ENCODE data around the gene CASQ1.

Gene CASQ1

GRCh38 chr1:160244209-160244608, 53.8 kb downstream of the CASQ1 start:
- no peak for DNase-seq
- H3K27ac ChIP-seq (ENCODE audit: insufficient read depth in 1 of 2, low read depth in 1 of 2, low read length in 2 of 2, poor library complexity in 1 of 2, severe bottlenecking in 2 of 2) = peak overlapping the region in 1 of 2 experiments; percentile 44
- peaks cover 6 to 51% (median 26%) of the 10 kb centered on the region in 4 experiments for H3K36me3 ChIP-seq (ENCODE audit: control insufficient read depth in 4 of 4, insufficient read depth in 4 of 4, low read length in 3 of 4)
- no peak overlapping the region for H3K4me3 ChIP-seq (ENCODE audit: control insufficient read depth in 1 of 7, extremely low read depth in 1 of 7, insufficient read depth in 4 of 7, low read depth in 2 of 7, low read length in 6 of 7)
- no peaks in the 10 kb centered on the region for H3K27me3 ChIP-seq (replicated peaks in 2 of 5; ENCODE audit: control insufficient read depth in 4 of 5, insufficient read depth in 5 of 5, low read length in 4 of 5)
- ChIA-PET POLR2A (no interaction called here), CTCF (interaction anchor here (0.6 to 14.0 kb wide), 8 partner anchors 7 to 133 kb away, joined by 3 to 101 read pairs (median 6); no protein-coding TSS in a partner anchor)
- no CpG with 5 or more reads among the region's 1 CpG for WGBS (ENCODE audit: insufficient coverage)
- no peaks in the 10 kb centered on the region for H3K9me3 ChIP-seq (ENCODE audit: control extremely low read depth in 1 of 5, control insufficient read depth in 4 of 5, insufficient read depth in 2 of 5, low read depth in 1 of 5, low read length in 4 of 5)
- H3K4me1 ChIP-seq (ENCODE audit: control extremely low read depth in 1 of 4, control insufficient read depth in 4 of 4, insufficient read depth in 4 of 4, low read length in 3 of 4) = no peaks in the 10 kb centered on the region

GRCh38 chr1:160245434-160245833, 55.1 kb downstream of the CASQ1 start:
- ChIA-PET POLR2A (no interaction called here), CTCF (interaction anchor here (0.7 to 14.0 kb wide), 6 partner anchors 6 to 145 kb away, joined by 3 to 101 read pairs (median 8); no protein-coding TSS in a partner anchor)
- no peak overlapping the region for H3K27ac ChIP-seq (ENCODE audit: insufficient read depth in 1 of 2, low read depth in 1 of 2, low read length in 2 of 2, poor library complexity in 1 of 2, severe bottlenecking in 2 of 2)
- DNase-seq = no peak
- H3K27me3 ChIP-seq (replicated peaks in 2 of 5; ENCODE audit: control insufficient read depth in 4 of 5, insufficient read depth in 5 of 5, low read length in 4 of 5) = no peaks in the 10 kb centered on the region
- no peaks in the 10 kb centered on the region for H3K4me1 ChIP-seq (ENCODE audit: control extremely low read depth in 1 of 4, control insufficient read depth in 4 of 4, insufficient read depth in 4 of 4, low read length in 3 of 4)
- peaks cover 4 to 39% (median 17%) of the 10 kb centered on the region in 4 experiments for H3K36me3 ChIP-seq (ENCODE audit: control insufficient read depth in 4 of 4, insufficient read depth in 4 of 4, low read length in 3 of 4)
- no peak overlapping the region for H3K4me3 ChIP-seq (ENCODE audit: control insufficient read depth in 1 of 7, extremely low read depth in 1 of 7, insufficient read depth in 4 of 7, low read depth in 2 of 7, low read length in 6 of 7)
- H3K9me3 ChIP-seq (ENCODE audit: control extremely low read depth in 1 of 5, control insufficient read depth in 4 of 5, insufficient read depth in 2 of 5, low read depth in 1 of 5, low read length in 4 of 5) = no peaks in the 10 kb centered on the region
- whole genome bisulfite sequencing (ENCODE audit: insufficient coverage) = no CpG with 5 or more reads among the region's 1 CpG

DNA sequence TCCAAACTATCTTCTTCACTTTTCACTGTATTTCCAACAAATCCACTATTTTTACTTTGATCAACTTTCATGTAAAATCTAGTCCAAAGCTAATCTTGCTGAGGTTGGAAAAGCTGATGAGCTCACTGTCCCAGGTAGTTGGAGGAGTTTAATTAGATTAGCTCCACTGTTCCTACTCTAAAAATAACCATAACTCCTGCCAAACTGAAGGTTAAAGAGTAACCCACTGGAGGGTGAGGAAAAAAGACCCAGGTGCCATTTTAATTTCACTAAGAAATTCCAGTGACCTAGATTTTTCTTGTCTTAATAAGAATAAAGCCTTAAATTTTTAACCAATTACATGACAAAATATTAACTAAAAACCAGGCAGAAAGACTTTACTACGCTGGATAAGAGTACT, 56.7 kb downstream of the CASQ1 start:
- no peaks in the 10 kb centered on the region for H3K4me1 ChIP-seq (ENCODE audit: control extremely low read depth in 1 of 4, control insufficient read depth in 4 of 4, insufficient read depth in 4 of 4, low read length in 3 of 4)
- POLR2A ChIA-PET = no interaction called here
- CTCF ChIA-PET = interaction anchor here (2.1 to 8.6 kb wide), 2 partner anchors 9 to 19 kb away, joined by 10 to 101 read pairs; no protein-coding TSS in a partner anchor

DNA sequence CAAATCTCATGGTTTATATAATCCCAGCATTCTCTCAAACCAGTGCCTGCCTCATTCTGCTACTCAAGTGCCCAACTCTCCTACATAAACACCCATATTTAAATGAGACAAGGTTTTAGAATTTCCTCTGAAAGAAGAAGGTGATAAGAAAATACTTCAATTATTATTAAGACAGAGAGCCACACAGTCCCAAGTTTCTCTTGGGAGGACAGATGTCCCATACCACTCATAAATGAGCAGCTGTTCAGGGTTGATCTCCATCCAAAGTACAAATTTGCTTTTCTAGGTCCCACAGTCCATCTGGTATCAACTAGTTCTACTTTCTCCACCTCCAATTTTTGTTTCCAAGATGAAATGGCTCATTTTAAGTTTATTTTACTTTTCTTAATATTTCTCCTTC, 60.6 kb downstream of the CASQ1 start:
- DNase-seq = no peak
- ChIA-PET POLR2A (no interaction called here), CTCF (interaction anchor here (1.0 to 8.6 kb wide), 21 partner anchors 10 to 221 kb away, joined by 3 to 101 read pairs (median 12); partner anchors contain the start of genes CASQ1 and DCAF8)
- Histone ChIP-seq H3K4me1 (ENCODE audit: control extremely low read depth in 1 of 4, control insufficient read depth in 4 of 4, insufficient read depth in 4 of 4, low read length in 3 of 4) (no peaks in the 10 kb centered on the region), H3K4me3 (ENCODE audit: control insufficient read depth in 1 of 7, extremely low read depth in 1 of 7, insufficient read depth in 4 of 7, low read depth in 2 of 7, low read length in 6 of 7) (no peak overlapping the region), H3K36me3 (ENCODE audit: control insufficient read depth in 4 of 4, insufficient read depth in 4 of 4, low read length in 3 of 4) (peaks cover 5 to 22% (median 11%) of the 10 kb centered on the region in 4 experiments), H3K27me3 (replicated peaks in 2 of 5; ENCODE audit: control insufficient read depth in 4 of 5, insufficient read depth in 5 of 5, low read length in 4 of 5) (no peaks in the 10 kb centered on the region), H3K9me3 (ENCODE audit: control extremely low read depth in 1 of 5, control insufficient read depth in 4 of 5, insufficient read depth in 2 of 5, low read depth in 1 of 5, low read length in 4 of 5) (no peaks in the 10 kb centered on the region), H3K27ac (ENCODE audit: insufficient read depth in 1 of 2, low read depth in 1 of 2, low read length in 2 of 2, poor library complexity in 1 of 2, severe bottlenecking in 2 of 2) (no peak overlapping the region)

More for the DNA sequence above, 56.7 kb downstream of the CASQ1 start:
- Histone ChIP-seq H3K27ac (ENCODE audit: insufficient read depth in 1 of 2, low read depth in 1 of 2, low read length in 2 of 2, poor library complexity in 1 of 2, severe bottlenecking in 2 of 2) (no peak overlapping the region), H3K27me3 (replicated peaks in 2 of 5; ENCODE audit: control insufficient read depth in 4 of 5, insufficient read depth in 5 of 5, low read length in 4 of 5) (no peaks in the 10 kb centered on the region), H3K9me3 (ENCODE audit: control extremely low read depth in 1 of 5, control insufficient read depth in 4 of 5, insufficient read depth in 2 of 5, low read depth in 1 of 5, low read length in 4 of 5) (no peaks in the 10 kb centered on the region), H3K36me3 (ENCODE audit: control insufficient read depth in 4 of 4, insufficient read depth in 4 of 4, low read length in 3 of 4) (peaks cover 3 to 39% (median 16%) of the 10 kb centered on the region in 4 experiments), H3K4me3 (ENCODE audit: control insufficient read depth in 1 of 7, extremely low read depth in 1 of 7, insufficient read depth in 4 of 7, low read depth in 2 of 7, low read length in 6 of 7) (no peak overlapping the region)
- DNase-seq = no peak
- 100% methylated on average over 1 of the region's 1 CpG for WGBS (ENCODE audit: insufficient coverage)
